ENCODE measurements around the gene CDK9.

Gene CDK9

GRCh38 chr9:127781806-127782205 lies 4.0 kb upstream of the CDK9 start:
- peaks cover 46% of the 10 kb centered on the region for H3K4me1 Mint-ChIP-seq
- peaks cover 6% of the 10 kb centered on the region for H3K27me3 Mint-ChIP-seq (ENCODE audit: low read depth, poor library complexity)
- H3K27ac Mint-ChIP-seq = no peak overlapping the region

GRCh38 chr9:127783111-127784008 lies 2.5 kb upstream of the CDK9 start:
- no peak overlapping the region for H3K4me3 Mint-ChIP-seq
- peaks cover 11% of the 10 kb centered on the region for H3K36me3 Mint-ChIP-seq (ENCODE audit: low read depth)
- H3K27me3 Mint-ChIP-seq (ENCODE audit: low read depth, poor library complexity) = peaks cover 6% of the 10 kb centered on the region
- TF ChIP-seq CTCF (IDR thresholded peaks at IDR 0.05) = no peak
- H3K9me3 Mint-ChIP-seq = no peaks in the 10 kb centered on the region
- DNase-seq = no peak
- peaks cover 46% of the 10 kb centered on the region for H3K4me1 Mint-ChIP-seq
- no peak overlapping the region for H3K27ac Mint-ChIP-seq

More at GRCh38 chr9:127781806-127782205, 4.0 kb upstream of the CDK9 start:
- DNase-seq = no peak
- no peaks in the 10 kb centered on the region for H3K36me3 Mint-ChIP-seq (ENCODE audit: low read depth)
- TF ChIP-seq CTCF (IDR thresholded peaks at IDR 0.05) = no peak
- H3K4me3 Mint-ChIP-seq = no peak overlapping the region
- no peaks in the 10 kb centered on the region for H3K9me3 Mint-ChIP-seq

GRCh38 chr9:127785023-127785932 lies 556 bp upstream of the CDK9 start:
- Mint-ChIP-seq H3K27ac (no peak overlapping the region), H3K9me3 (no peaks in the 10 kb centered on the region), H3K27me3 (ENCODE audit: low read depth, poor library complexity) (peaks cover 9% of the 10 kb centered on the region), H3K36me3 (ENCODE audit: low read depth) (peaks cover 29% of the 10 kb centered on the region), H3K4me3 (peak overlapping the region; percentile 96), H3K4me1 (peaks cover 37% of the 10 kb centered on the region)
- DNase-seq = peak; percentile 89
- peak; percentile 79 for TF ChIP-seq CTCF (IDR thresholded peaks at IDR 0.05)

GRCh38 chr9:127786773-127787104 lies 905 bp downstream of the CDK9 start:
- no peak for DNase-seq
- H3K4me3 Mint-ChIP-seq = peak overlapping the region; percentile 96
- peak overlapping the region; percentile 88 for H3K27ac Mint-ChIP-seq
- peaks cover 10% of the 10 kb centered on the region for H3K27me3 Mint-ChIP-seq (ENCODE audit: low read depth, poor library complexity)
- TF ChIP-seq CTCF (IDR thresholded peaks at IDR 0.05) = peak; percentile 36
- no peaks in the 10 kb centered on the region for H3K9me3 Mint-ChIP-seq
- peaks cover 35% of the 10 kb centered on the region for H3K4me1 Mint-ChIP-seq
- peaks cover 41% of the 10 kb centered on the region for H3K36me3 Mint-ChIP-seq (ENCODE audit: low read depth)

GRCh38 chr9:127788337-127789011 lies 2.6 kb downstream of the CDK9 start:
- TF ChIP-seq CTCF (IDR thresholded peaks at IDR 0.05) = no peak
- Mint-ChIP-seq H3K9me3 (no peaks in the 10 kb centered on the region), H3K4me1 (peaks cover 31% of the 10 kb centered on the region), H3K36me3 (ENCODE audit: low read depth) (peaks cover 41% of the 10 kb centered on the region), H3K27me3 (ENCODE audit: low read depth, poor library complexity) (peaks cover 10% of the 10 kb centered on the region), H3K27ac (no peak overlapping the region), H3K4me3 (no peak overlapping the region)
- DNase-seq = no peak

All from nephron progenitor cell (in vitro differentiated cells).